OCI-LY1 (cell line): ENCODE data around the gene COMMD2.

Source experiments
- H2AFZ ChIP-seq: fragments of 200-600 bp; sonication (generic), shearing (Covaris generic); 2 replicates; pipeline ENCODE4 v1.6.0; 2014; ENCODE audit warnings: antibody characterized with exemption, mild to moderate bottlenecking, low read length
- H3F3A ChIP-seq: fragments of 200-600 bp; sonication (generic), shearing (Covaris generic); 2 replicates; pipeline ENCODE4 v1.6.0; 2014; ENCODE audit warnings: mild to moderate bottlenecking, antibody characterized with exemption, low read length, moderate library complexity; ENCODE audit not compliant: insufficient read depth
- H3K27ac ChIP-seq: fragments of 200-600 bp; sonication (generic); 2 replicates; pipeline ENCODE4 v1.5.1; 2014; ENCODE audit warnings: low read length, mixed run types, mild to moderate bottlenecking, low read depth; ENCODE audit not compliant: poor library complexity, severe bottlenecking
- H3K27me3 ChIP-seq: fragments of 200-600 bp; sonication (generic); 2 replicates; pipeline ENCODE4 v1.6.0; 2014; ENCODE audit warnings: antibody characterized with exemption, mild to moderate bottlenecking, low read length, moderate library complexity; ENCODE audit not compliant: insufficient read depth
- H3K36me3 ChIP-seq: fragments of 200-600 bp; sonication (generic); 2 replicates; pipeline ENCODE4 v1.6.1; 2014; ENCODE audit warnings: mild to moderate bottlenecking, antibody characterized with exemption, low read length, moderate library complexity, mixed read lengths; ENCODE audit not compliant: insufficient read depth
- H3K4me1 ChIP-seq: fragments of 200-600 bp; sonication (generic); 2 replicates; pipeline ENCODE4 v1.5.1; 2014; ENCODE audit warnings: mild to moderate bottlenecking, low read length, moderate library complexity; ENCODE audit not compliant: insufficient read depth, severe bottlenecking
- H3K4me2 ChIP-seq: fragments of 200-600 bp; sonication (generic), shearing (Covaris generic); 2 replicates; pipeline ENCODE4 v1.6.1; 2014; ENCODE audit warnings: low read length
- H3K4me3 ChIP-seq: fragments of 200-600 bp; sonication (generic); 2 replicates; pipeline ENCODE4 v1.5.1; 2014; ENCODE audit warnings: low read length, low read depth, mild to moderate bottlenecking, mixed read lengths; ENCODE audit not compliant: poor library complexity, severe bottlenecking
- H3K79me2 ChIP-seq: fragments of 200-600 bp; shearing (Covaris generic); 2 replicates; pipeline ENCODE4 v1.6.1; 2016; ENCODE audit warnings: mixed run types, low read length, mixed read lengths; ENCODE audit not compliant: insufficient read depth
- H3K9ac ChIP-seq: fragments of 200-600 bp; sonication (generic), shearing (Covaris generic); 2 replicates; pipeline ENCODE4 v1.6.1; 2014; ENCODE audit warnings: mild to moderate bottlenecking, low read length, mixed read lengths
- H3K9me2 ChIP-seq: fragments of 200-600 bp; sonication (generic), shearing (Covaris generic); 2 replicates; pipeline ENCODE4 v1.6.1; 2014; ENCODE audit warnings: low read depth, mild to moderate bottlenecking, low read length, mixed read lengths
- H3K9me3 ChIP-seq: fragments of 200-600 bp; shearing (Covaris generic); 2 replicates; pipeline ENCODE4 v1.6.1; 2014; ENCODE audit warnings: low read length, mixed read lengths
- H4K20me1 ChIP-seq: fragments of 200-600 bp; sonication (generic), shearing (Covaris generic); 2 replicates; pipeline ENCODE4 v1.6.0; 2016; ENCODE audit warnings: mild to moderate bottlenecking, low read length; ENCODE audit not compliant: insufficient read depth
- CTCF ChIP-seq: fragments of 200-600 bp; sonication (generic), shearing (Covaris generic); IDR thresholded peaks from 2 replicates; pipeline ENCODE4 v1.5.1; 2017; ENCODE audit warnings: mild to moderate bottlenecking, antibody characterized with exemption, low read length, moderate library complexity, mixed read lengths
- EZH2 ChIP-seq: fragments of 200-600 bp; sonication (generic), shearing (Covaris generic); IDR thresholded peaks from 2 replicates; pipeline ENCODE4 v1.8.0; 2017; ENCODE audit warnings: borderline replicate concordance, mixed run types, mild to moderate bottlenecking, antibody characterized with exemption, low read length, moderate library complexity, mixed read lengths

Gene COMMD2

GRCh38 chr3:149726716-149727407 is 25.4 kb downstream of the COMMD2 start:
- Histone ChIP-seq H3K9me2 (no peaks in the 10 kb centered on the region), H3K4me1 (no peaks in the 10 kb centered on the region), H3K4me2 (no peak overlapping the region), H3K4me3 (no peak overlapping the region), H2AFZ (no peak overlapping the region), H3K27me3 (no peaks in the 10 kb centered on the region), H3K9ac (no peak overlapping the region), H3K79me2 (no peaks in the 10 kb centered on the region), H4K20me1 (no peaks in the 10 kb centered on the region), H3K9me3 (no peaks in the 10 kb centered on the region), H3F3A (no peaks in the 10 kb centered on the region), H3K27ac (no peak overlapping the region), H3K36me3 (no peaks in the 10 kb centered on the region)
- TF ChIP-seq CTCF (no peak), EZH2 (no peak)

- Histone ChIP-seq H3K9ac (no peak overlapping the region), H2AFZ (no peak overlapping the region), H4K20me1 (no peaks in the 10 kb centered on the region), H3K27ac (no peak overlapping the region), H3K79me2 (no peaks in the 10 kb centered on the region), H3K4me2 (no peak overlapping the region), H3K4me1 (no peaks in the 10 kb centered on the region), H3K9me2 (no peaks in the 10 kb centered on the region), H3K4me3 (no peak overlapping the region), H3K36me3 (no peaks in the 10 kb centered on the region), H3F3A (no peaks in the 10 kb centered on the region), H3K9me3 (0 out of 2 replicates have a peak, but pooled peaks cover 3% of the 10 kb centered on the region), H3K27me3 (no peaks in the 10 kb centered on the region)
- no peak for TF ChIP-seq EZH2
- no peak for TF ChIP-seq CTCF
These were observed 28.5 kb downstream of the COMMD2 start for GRCh38 chr3:149723781-149724180.

GRCh38 chr3:149720918-149721317 is 31.4 kb downstream of the COMMD2 start:
- H3K4me2 ChIP-seq = no peak overlapping the region
- H3K4me3 ChIP-seq = no peak overlapping the region
- H2AFZ ChIP-seq = no peak overlapping the region
- 0 out of 2 replicates have a peak, but pooled peaks cover 3% of the 10 kb centered on the region for H3K9me3 ChIP-seq
- H3F3A ChIP-seq = no peaks in the 10 kb centered on the region
- TF ChIP-seq EZH2 (no peak), CTCF (no peak)
- no peak overlapping the region for H3K27ac ChIP-seq
- H3K4me1 ChIP-seq = no peaks in the 10 kb centered on the region
- no peak overlapping the region for H3K9ac ChIP-seq
- no peaks in the 10 kb centered on the region for H3K27me3 ChIP-seq
- no peaks in the 10 kb centered on the region for H3K79me2 ChIP-seq
- no peaks in the 10 kb centered on the region for H4K20me1 ChIP-seq
- no peaks in the 10 kb centered on the region for H3K9me2 ChIP-seq
- H3K36me3 ChIP-seq = no peaks in the 10 kb centered on the region
